Measurements from ENCODE around the gene C17orf78.
"Not testable (repeated sequence)": the region's sequence is repeated elsewhere in the genome, so short reads cannot be mapped to it uniquely, and the experiment has no call there.

C17orf78 gene

DNA sequence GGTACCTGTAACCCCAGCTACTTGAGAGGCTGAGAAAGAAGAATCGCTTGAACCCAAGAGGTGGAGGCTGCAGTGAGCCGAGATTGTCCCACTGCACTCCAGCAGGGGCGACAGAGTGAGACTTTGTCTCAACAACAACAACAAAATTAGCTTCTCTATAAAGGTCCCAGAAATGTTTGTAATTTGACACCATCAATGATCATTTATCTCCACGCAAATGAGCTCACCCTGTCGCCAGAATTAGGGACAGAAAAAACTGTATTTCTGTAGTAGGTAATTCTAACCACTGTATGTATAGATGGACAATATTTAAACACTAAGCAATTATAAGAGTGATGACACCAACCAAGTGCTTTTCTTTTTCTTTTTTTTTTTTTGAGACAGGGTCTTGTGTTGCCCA is 10.7 kb downstream of the C17orf78 start:
- WGBS, 2 experiments (ENCODE audit: insufficient coverage in 2 of 2): 74 to 89% methylated on average over 2 to 3 of the region's 5 CpGs

DNA sequence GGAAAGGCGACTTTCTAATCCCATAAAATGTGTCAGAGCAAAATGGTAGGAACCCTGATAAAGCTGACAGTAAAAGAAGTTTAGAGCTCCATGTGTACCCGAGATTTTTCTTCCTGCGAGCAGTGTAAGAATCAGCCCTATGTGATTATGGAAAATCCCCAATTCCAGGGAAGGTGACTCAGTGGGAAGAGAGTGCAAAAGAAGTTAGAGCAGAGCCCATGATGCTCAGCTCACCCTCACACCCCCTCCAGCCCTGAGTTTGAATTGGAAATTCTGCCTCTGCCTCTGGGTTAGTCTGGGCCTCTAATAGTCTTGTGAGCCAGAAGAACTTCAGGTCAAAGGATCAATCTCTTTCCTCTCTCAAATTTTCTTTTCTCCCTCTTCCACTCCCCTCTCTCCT is 12.5 kb downstream of the C17orf78 start:
- H3K36me3 ChIP-seq (ENCODE audit: control insufficient read depth, insufficient read depth, low read length): no peaks in the 10 kb centered on the region
- H3K9me3 ChIP-seq (ENCODE audit: control insufficient read depth, low read length): no peaks in the 10 kb centered on the region
- 95 to 100% methylated on average over 1 to 2 of the region's 3 CpGs for WGBS, 2 experiments (ENCODE audit: insufficient coverage in 2 of 2)
- no peak overlapping the region for H3K4me3 ChIP-seq (ENCODE audit: extremely low read depth, insufficient read depth, low read length, poor library complexity, severe bottlenecking)
- no peak overlapping the region for H3K27ac ChIP-seq (ENCODE audit: low read depth, low read length, severe bottlenecking)
- H3K4me1 ChIP-seq (ENCODE audit: control insufficient read depth, insufficient read depth, low read length, poor library complexity, severe bottlenecking): peaks cover 4% of the 10 kb centered on the region

More for the DNA sequence above, 10.7 kb downstream of the C17orf78 start:
- Histone ChIP-seq H3K27ac (ENCODE audit: low read depth, low read length, severe bottlenecking) (no peak overlapping the region), H3K36me3 (ENCODE audit: control insufficient read depth, insufficient read depth, low read length) (no peaks in the 10 kb centered on the region), H3K9me3 (ENCODE audit: control insufficient read depth, low read length) (no peaks in the 10 kb centered on the region), H3K4me3 (ENCODE audit: extremely low read depth, insufficient read depth, low read length, poor library complexity, severe bottlenecking) (no peak overlapping the region), H3K4me1 (ENCODE audit: control insufficient read depth, insufficient read depth, low read length, poor library complexity, severe bottlenecking) (no peaks in the 10 kb centered on the region)

DNA sequence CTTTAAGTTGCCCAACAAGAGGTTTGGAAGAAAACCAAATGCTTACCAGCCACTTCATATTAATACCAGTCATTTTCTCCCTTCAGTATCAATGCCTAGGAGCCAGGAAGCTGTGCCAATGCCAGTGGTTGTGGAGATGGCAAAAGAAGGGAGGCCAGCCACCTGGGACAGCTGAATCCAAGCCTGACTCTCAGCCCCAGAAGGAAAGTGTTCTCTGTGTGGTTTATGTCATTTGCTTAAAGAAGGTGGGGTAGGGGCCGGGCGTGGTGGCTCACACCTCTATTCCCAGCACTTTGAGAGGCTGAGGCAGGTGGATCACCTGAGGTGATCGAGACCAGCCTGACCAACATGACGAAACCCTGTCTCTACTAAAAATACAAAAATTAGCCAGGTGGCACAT is 13.4 kb downstream of the C17orf78 start:
- Histone ChIP-seq H3K4me1 (ENCODE audit: control insufficient read depth, insufficient read depth, low read length, poor library complexity, severe bottlenecking) (peaks cover 4% of the 10 kb centered on the region), H3K9me3 (ENCODE audit: control insufficient read depth, low read length) (no peaks in the 10 kb centered on the region), H3K36me3 (ENCODE audit: control insufficient read depth, insufficient read depth, low read length) (no peaks in the 10 kb centered on the region), H3K27ac (ENCODE audit: low read depth, low read length, severe bottlenecking) (no peak overlapping the region), H3K4me3 (ENCODE audit: extremely low read depth, insufficient read depth, low read length, poor library complexity, severe bottlenecking) (no peak overlapping the region)
- WGBS, 2 experiments (ENCODE audit: insufficient coverage in 2 of 2): 71 to 89% methylated on average over 3 to 4 of the region's 4 CpGs

DNA sequence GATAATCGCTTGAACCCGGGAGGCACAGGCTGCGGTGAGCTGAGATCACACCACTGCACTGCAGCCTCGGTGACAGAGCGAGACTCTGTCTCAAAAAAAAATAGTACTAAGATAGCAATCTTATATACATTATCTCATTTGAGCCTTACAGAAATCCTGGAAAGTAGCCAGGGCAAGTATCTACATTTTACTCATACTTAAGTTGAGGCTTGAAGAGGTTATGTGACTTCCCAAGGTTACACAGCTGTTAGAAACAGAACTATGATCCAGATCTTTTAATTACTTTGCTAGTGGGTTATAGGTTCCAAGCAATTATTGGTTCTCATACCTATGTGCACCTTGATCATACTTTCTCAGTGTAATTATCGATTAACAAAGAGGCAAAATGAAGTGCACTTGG is 15.4 kb downstream of the C17orf78 start:
- Histone ChIP-seq H3K4me3 (ENCODE audit: extremely low read depth, insufficient read depth, low read length, poor library complexity, severe bottlenecking) (no peak overlapping the region), H3K27ac (ENCODE audit: low read depth, low read length, severe bottlenecking) (no peak overlapping the region), H3K4me1 (ENCODE audit: control insufficient read depth, insufficient read depth, low read length, poor library complexity, severe bottlenecking) (peaks cover 4% of the 10 kb centered on the region), H3K36me3 (ENCODE audit: control insufficient read depth, insufficient read depth, low read length) (no peaks in the 10 kb centered on the region), H3K9me3 (ENCODE audit: control insufficient read depth, low read length) (no peaks in the 10 kb centered on the region)
- WGBS, 2 experiments (ENCODE audit: insufficient coverage in 2 of 2): 95 to 96% methylated on average over 4 to 5 of the region's 6 CpGs

DNA sequence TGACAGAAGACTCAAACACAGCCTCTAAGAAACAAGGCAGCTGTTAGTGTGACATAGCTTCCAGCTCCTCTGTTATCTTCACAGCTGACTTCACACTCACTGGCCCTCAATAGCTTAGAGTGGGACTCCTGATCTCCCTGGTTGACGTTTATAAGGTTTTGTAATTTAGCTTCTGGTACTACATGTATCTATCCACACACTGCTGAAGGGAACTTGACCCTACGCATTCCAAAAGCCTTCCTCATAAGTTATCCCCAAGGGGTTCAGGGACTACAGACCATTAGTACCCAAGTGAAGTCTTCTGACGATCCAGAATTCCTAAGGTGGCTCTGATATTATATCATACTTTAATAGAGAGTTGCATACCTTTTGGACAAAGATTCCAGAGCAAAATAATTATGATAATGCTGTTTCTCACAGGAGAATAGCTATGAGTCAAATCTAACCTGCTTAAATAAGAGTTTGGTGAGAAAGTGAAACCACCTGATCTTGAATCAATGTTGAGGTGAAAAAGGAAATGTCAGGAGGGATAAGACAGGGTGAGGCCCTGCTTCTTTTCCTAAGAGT is 16.3 kb downstream of the C17orf78 start:
- H3K4me3 ChIP-seq (ENCODE audit: extremely low read depth, insufficient read depth, low read length, poor library complexity, severe bottlenecking): no peak overlapping the region
- no peaks in the 10 kb centered on the region for H3K9me3 ChIP-seq (ENCODE audit: control insufficient read depth, low read length)
- H3K36me3 ChIP-seq (ENCODE audit: control insufficient read depth, insufficient read depth, low read length): no peaks in the 10 kb centered on the region
- 80% methylated on average over 1 of the region's 3 CpGs; no CpG with 5 or more reads in 1 of the 2 experiments for WGBS, 2 experiments (ENCODE audit: insufficient coverage in 2 of 2)
- H3K4me1 ChIP-seq (ENCODE audit: control insufficient read depth, insufficient read depth, low read length, poor library complexity, severe bottlenecking): peaks cover 4% of the 10 kb centered on the region
- no peak overlapping the region for H3K27ac ChIP-seq (ENCODE audit: low read depth, low read length, severe bottlenecking)

DNA sequence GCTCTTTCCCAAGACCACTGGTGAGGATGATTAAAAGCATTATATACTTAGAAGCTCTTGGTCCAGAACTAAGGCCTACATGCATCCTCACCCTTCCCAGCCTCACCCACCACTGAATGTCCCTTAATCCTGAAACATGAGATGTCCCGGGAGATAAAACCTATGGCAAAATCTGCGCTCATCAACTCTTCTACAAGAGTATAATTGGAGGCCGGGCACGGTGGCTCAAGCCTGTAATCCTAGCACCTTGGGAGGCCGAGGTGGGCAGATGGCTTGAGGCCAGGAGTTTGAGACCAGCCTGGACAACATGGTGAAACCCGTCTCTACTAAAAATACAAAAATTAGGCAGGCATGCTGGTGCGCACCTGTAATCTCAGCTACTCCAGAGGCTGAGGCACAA is 17.6 kb downstream of the C17orf78 start:
- no peaks in the 10 kb centered on the region for H3K36me3 ChIP-seq (ENCODE audit: control insufficient read depth, insufficient read depth, low read length)
- 92 to 98% methylated on average over 5 to 7 of the region's 7 CpGs for WGBS, 2 experiments (ENCODE audit: insufficient coverage in 2 of 2)
- H3K4me3 ChIP-seq (ENCODE audit: extremely low read depth, insufficient read depth, low read length, poor library complexity, severe bottlenecking): no peak overlapping the region
- no peaks in the 10 kb centered on the region for H3K9me3 ChIP-seq (ENCODE audit: control insufficient read depth, low read length)
- peaks cover 4% of the 10 kb centered on the region for H3K4me1 ChIP-seq (ENCODE audit: control insufficient read depth, insufficient read depth, low read length, poor library complexity, severe bottlenecking)
- no peak overlapping the region for H3K27ac ChIP-seq (ENCODE audit: low read depth, low read length, severe bottlenecking)

DNA sequence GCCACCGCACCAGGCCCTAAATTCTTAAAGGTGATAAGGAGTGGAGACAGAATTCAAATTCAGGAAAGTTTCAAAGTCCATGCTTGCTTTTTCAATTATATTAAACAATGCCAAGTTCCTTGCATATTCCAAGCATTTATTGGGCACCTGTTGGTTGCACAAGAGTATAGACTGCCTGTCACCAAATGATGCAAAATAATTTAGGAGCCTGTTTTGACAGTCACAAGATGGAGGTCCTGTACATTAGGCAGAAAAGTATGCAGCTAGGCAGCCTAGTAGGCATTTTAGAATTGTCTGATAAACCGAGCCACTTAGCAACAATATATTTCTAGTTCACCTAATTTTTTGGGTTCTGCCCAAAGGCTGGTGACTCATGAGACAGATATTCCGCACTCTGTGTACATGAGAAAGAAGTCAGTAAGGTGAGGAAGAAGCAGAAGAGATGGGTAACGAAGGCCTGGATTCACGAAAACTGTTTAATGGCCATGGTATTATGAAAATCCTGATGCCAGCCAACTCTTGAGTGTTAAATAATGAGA is 23.5 kb downstream of the C17orf78 start:
- peaks cover 4% of the 10 kb centered on the region for H3K4me1 ChIP-seq (ENCODE audit: control insufficient read depth, insufficient read depth, low read length, poor library complexity, severe bottlenecking)
- no peak overlapping the region for H3K27ac ChIP-seq (ENCODE audit: low read depth, low read length, severe bottlenecking)
- H3K36me3 ChIP-seq (ENCODE audit: control insufficient read depth, insufficient read depth, low read length): no peaks in the 10 kb centered on the region
- no peaks in the 10 kb centered on the region for H3K9me3 ChIP-seq (ENCODE audit: control insufficient read depth, low read length)
- whole genome bisulfite sequencing, 2 experiments (ENCODE audit: insufficient coverage in 2 of 2): 92 to 100% methylated on average over 3 to 4 of the region's 5 CpGs
- H3K4me3 ChIP-seq (ENCODE audit: extremely low read depth, insufficient read depth, low read length, poor library complexity, severe bottlenecking): no peak overlapping the region

DNA sequence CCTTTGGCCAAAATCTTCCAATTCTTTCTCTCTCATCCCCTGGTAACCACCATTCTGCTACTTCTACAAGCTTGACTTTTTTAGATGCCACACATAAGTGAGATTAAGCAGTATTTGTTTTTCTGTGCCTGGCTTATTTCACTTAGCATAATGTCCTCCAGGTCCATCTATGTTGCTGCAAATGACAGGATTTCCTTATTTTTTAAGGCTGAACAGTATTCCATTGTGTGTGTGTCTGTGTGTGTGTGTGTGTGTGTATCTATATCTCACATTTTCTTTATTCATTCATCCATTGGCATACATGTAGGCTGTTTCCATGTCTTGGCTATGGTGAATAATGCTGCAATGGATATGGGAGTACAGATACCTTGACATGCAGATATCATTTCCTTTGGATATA is 24.7 kb downstream of the C17orf78 start:
- no peak overlapping the region for H3K4me3 ChIP-seq (ENCODE audit: extremely low read depth, insufficient read depth, low read length, poor library complexity, severe bottlenecking)
- no peaks in the 10 kb centered on the region for H3K9me3 ChIP-seq (ENCODE audit: control insufficient read depth, low read length)
- peaks cover 4% of the 10 kb centered on the region for H3K4me1 ChIP-seq (ENCODE audit: control insufficient read depth, insufficient read depth, low read length, poor library complexity, severe bottlenecking)
- H3K27ac ChIP-seq (ENCODE audit: low read depth, low read length, severe bottlenecking): no peak overlapping the region
- H3K36me3 ChIP-seq (ENCODE audit: control insufficient read depth, insufficient read depth, low read length): no peaks in the 10 kb centered on the region

DNA sequence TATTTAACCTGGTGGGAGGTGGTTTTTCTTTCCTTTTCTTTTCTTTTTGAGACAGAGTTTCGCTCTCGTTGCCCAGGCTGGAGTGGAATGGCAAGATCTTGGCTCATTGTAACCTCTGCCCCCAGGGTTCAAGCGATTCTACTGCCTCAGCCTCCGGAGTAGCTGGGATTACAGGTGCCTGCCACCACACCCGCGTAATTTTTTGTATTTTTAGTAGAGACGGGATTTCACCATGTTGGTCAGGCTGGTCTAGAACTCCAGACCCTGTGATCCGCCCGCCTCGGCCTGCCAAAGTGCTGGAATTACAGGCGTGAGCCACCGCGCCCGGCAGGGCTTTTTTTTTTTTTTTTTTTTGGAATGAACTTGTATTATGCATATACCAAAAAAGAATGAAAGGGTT is 29.7 kb downstream of the C17orf78 start:
- WGBS, 2 experiments (ENCODE audit: insufficient coverage in 2 of 2): 73 to 77% methylated on average over 7 to 10 of the region's 14 CpGs
- not testable (repeated sequence) for H3K27ac ChIP-seq (ENCODE audit: low read depth, low read length, severe bottlenecking); H3K9me3 ChIP-seq (ENCODE audit: control insufficient read depth, low read length); H3K36me3 ChIP-seq (ENCODE audit: control insufficient read depth, insufficient read depth, low read length); H3K4me1 ChIP-seq (ENCODE audit: control insufficient read depth, insufficient read depth, low read length, poor library complexity, severe bottlenecking)
- peak overlapping the region; percentile 80 for H3K4me3 ChIP-seq (ENCODE audit: extremely low read depth, insufficient read depth, low read length, poor library complexity, severe bottlenecking)

DNA sequence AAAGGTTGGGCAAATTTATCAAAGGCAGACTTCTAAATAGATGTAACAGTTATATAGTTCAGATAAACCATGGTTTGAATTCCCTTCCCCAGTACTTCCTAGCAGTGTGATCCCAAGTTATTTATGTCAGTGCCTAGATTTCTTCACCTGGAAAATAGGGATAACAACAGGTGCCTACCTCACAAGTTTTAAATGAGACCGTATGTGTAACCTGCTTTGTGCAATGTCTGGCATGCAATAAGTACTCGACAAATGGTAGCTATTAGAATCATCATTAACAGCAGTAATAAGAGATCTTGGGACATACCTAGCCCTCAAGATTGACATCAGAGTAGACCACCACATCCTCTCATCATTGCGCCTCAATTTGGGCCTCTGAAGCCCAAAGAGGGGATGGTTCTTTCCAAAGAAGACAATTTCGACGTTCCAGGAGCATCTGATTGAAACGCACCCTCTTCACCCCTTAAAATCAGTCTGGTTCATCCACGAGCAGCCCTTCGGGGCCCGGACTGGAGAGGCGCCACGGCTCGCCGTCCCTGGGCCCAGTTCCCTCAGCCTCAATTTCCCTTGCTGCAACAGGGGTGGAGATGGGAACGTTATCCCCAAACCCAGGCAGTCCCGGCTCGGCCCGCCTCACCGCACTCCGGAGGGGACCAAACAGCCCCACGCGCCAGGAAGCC is 30.3 kb downstream of the C17orf78 start:
- H3K4me3 ChIP-seq (ENCODE audit: extremely low read depth, insufficient read depth, low read length, poor library complexity, severe bottlenecking): peak overlapping the region; percentile 80
- H3K4me1 ChIP-seq (ENCODE audit: control insufficient read depth, insufficient read depth, low read length, poor library complexity, severe bottlenecking): peaks cover 9% of the 10 kb centered on the region
- peaks cover 14% of the 10 kb centered on the region for H3K36me3 ChIP-seq (ENCODE audit: control insufficient read depth, insufficient read depth, low read length)
- H3K9me3 ChIP-seq (ENCODE audit: control insufficient read depth, low read length): no peaks in the 10 kb centered on the region
- peak overlapping the region; percentile 75 for H3K27ac ChIP-seq (ENCODE audit: low read depth, low read length, severe bottlenecking)
- 2 to 4% methylated on average over 17 to 20 of the region's 21 CpGs for WGBS, 2 experiments (ENCODE audit: insufficient coverage in 2 of 2)
